Measurements from ENCODE around the gene PRKCE.

GRCh38 chr2:45890819-45891218, 239.3 kb downstream of the PRKCE start:
- no peak for TF ChIP-seq CTCF (IDR thresholded peaks at IDR 0.05)
- TF ChIP-seq SIN3A (IDR thresholded peaks at IDR 0.05; ENCODE audit: borderline replicate concordance, insufficient read depth, low read depth, low read length): no peak
- no peak for TF ChIP-seq POLR2AphosphoS5 (IDR thresholded peaks at IDR 0.05; ENCODE audit: low read depth, low read length)
- no peak for TF ChIP-seq REST (IDR thresholded peaks at IDR 0.05; ENCODE audit: insufficient read depth in 1 of 2, low read depth in 2 of 2, low read length in 1 of 2)
- no peak for TF ChIP-seq TCF7L2 (IDR thresholded peaks at IDR 0.05; ENCODE audit: low read depth, low read length)
